Body of pancreas (tissue), 4 donors: ENCODE measurements around the gene ARHGEF28.

ENCODE experiments used
- CTCF ChIP-seq, 7 experiments: fragments of 450-650 bp in 4 of 7; fragments of 200-600 bp in 3 of 7; sonication (generic) in 3 of 7; IDR thresholded peaks; one replicate each; pipeline ENCODE4 v1.5.1; 2016 to 2019; ENCODE audit warnings: antibody characterized with exemption in 7 of 7
- POLR2A ChIP-seq, 3 donors: fragments of 450-650 bp; IDR thresholded peaks; one replicate each; pipeline ENCODE4 v1.6.1; 2016; ENCODE audit warnings: antibody characterized with exemption in 3 of 3, mild to moderate bottlenecking in 2 of 3

- TF ChIP-seq CTCF (IDR thresholded peaks at IDR 0.05) (no peak), POLR2A (IDR thresholded peaks at IDR 0.05) (no peak)
Measured at GRCh38 chr5:73766902-73767301, 140.9 kb downstream of the ARHGEF28 start.
